ENCODE data around the gene ANO6.

DNA sequence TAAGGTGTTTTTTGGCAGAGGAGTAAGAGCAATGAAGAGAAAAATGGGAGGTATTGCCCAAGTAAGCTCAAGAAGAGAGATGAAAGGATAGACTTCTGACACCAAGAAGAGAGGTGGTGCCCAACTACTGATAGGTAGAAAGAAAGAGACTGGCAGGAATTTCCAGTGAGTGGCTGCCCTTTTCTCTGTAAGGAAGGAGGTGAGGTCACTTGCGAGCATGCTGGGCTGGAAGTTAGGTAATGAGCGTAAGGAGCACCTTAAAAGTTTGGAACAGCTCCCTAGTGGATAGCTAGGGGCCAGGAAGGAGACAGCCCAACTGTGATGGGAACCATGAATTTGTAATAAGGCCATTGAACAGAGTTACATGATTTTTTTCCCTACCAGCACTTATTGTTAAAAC lies 127.0 kb downstream of the ANO6 start:
- TF ChIP-seq, protein P1, sequence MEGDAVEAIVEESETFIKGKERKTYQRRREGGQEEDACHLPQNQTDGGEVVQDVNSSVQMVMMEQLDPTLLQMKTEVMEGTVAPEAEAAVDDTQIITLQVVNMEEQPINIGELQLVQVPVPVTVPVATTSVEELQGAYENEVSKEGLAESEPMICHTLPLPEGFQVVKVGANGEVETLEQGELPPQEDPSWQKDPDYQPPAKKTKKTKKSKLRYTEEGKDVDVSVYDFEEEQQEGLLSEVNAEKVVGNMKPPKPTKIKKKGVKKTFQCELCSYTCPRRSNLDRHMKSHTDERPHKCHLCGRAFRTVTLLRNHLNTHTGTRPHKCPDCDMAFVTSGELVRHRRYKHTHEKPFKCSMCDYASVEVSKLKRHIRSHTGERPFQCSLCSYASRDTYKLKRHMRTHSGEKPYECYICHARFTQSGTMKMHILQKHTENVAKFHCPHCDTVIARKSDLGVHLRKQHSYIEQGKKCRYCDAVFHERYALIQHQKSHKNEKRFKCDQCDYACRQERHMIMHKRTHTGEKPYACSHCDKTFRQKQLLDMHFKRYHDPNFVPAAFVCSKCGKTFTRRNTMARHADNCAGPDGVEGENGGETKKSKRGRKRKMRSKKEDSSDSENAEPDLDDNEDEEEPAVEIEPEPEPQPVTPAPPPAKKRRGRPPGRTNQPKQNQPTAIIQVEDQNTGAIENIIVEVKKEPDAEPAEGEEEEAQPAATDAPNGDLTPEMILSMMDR (IDR thresholded peaks at IDR 0.05), result no peak
- TF ChIP-seq ZFX (IDR thresholded peaks at IDR 0.05; ENCODE audit: borderline replicate concordance), result no peak
